HCT116 (cell line): ENCODE data around the gene GM2A.
"Not testable (repeated sequence)": the region's sequence is repeated elsewhere in the genome, so short reads cannot be mapped to it uniquely, and the experiment has no call there.

Experiments
- EZH2phosphoT487 ChIP-seq: fragments of 200-600 bp; IDR thresholded peaks from 2 replicates; pipeline ENCODE4 v1.6.1; 2018; ENCODE audit warnings: antibody characterized with exemption, borderline replicate concordance
- MAX ChIP-seq: IDR thresholded peaks from 2 replicates; pipeline ENCODE4 v1.6.1; 2012

- TF ChIP-seq MAX, EZH2phosphoT487: not testable (repeated sequence)
These were observed 12.6 kb upstream of the GM2A start for GRCh38 chr5:151240268-151240835.
